Stimulated activated CD8-positive, alpha-beta memory T cell treated with anti-CD3 and anti-CD28 coated beads, Interleukin-7, amount 100 ng/mL, for 4 hours (primary cell): Measurements from ENCODE around the gene ISCA1.

ENCODE experiments used
- DNase-seq, 2 donors: peaks; one replicate each; pipeline ENCODE4 v3.0.0-alpha.2; 2020; ENCODE audit warnings: low read depth in 2 of 2

ISCA1 gene

DNA sequence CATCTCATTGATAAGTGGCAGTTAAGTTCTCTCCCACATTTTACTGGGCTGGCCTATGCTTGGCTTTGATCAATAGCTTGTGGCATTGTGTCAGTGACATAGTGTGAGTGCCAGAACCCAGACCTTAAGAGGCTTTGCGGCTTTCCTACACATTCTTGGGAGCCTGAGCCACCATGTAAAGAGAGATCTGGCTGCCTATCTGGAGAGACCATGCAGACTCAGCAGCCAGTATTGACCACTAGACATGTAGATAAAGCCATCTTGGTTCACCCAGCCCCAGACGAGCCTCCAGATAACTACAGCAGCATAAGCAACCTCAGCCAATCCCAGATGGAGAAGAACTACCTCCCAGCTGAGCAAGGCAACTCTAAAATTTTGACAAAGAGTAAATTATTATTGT is 51.5 kb downstream of the ISCA1 start:
- DNase-seq: no peak

DNA sequence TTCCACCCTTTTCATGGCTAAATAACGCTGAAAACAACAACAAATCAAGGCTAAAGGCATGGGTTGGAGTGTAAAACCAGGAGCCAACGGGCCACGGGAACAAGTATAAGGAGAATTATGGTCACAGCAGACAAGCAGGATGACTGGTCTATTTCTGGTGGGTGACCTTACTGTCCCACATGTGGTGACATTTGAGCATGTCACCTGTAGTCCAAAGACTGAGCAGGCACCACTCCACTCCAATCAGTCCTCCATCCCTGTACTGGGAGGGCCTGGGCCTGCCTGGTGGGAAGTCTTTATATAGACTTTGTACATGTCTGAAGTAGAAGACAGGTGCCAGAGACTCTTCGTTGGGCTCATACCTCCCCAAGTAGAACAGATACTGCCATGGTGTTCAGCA is 59.7 kb downstream of the ISCA1 start:
- DNase-seq: no peak

DNA sequence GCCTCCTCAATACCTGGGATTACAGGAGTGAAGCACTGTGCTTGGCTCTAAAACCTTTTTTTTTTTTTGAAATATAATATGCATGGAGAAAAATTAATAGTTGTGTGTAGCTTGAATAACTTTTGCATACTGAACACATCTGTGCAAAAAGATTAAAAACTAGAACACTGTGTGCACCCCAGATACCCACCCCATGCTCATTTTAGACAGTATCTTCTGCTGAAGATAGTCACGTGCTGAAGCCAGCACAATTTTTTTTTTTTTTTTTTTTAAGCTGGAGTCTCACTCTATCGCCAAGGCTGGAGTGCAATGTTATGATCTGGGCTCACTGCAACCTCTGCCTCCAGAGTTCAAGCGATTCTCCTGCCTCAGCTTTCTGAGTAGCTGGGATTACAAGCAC is 62.7 kb downstream of the ISCA1 start:
- DNase-seq: no peak

DNA sequence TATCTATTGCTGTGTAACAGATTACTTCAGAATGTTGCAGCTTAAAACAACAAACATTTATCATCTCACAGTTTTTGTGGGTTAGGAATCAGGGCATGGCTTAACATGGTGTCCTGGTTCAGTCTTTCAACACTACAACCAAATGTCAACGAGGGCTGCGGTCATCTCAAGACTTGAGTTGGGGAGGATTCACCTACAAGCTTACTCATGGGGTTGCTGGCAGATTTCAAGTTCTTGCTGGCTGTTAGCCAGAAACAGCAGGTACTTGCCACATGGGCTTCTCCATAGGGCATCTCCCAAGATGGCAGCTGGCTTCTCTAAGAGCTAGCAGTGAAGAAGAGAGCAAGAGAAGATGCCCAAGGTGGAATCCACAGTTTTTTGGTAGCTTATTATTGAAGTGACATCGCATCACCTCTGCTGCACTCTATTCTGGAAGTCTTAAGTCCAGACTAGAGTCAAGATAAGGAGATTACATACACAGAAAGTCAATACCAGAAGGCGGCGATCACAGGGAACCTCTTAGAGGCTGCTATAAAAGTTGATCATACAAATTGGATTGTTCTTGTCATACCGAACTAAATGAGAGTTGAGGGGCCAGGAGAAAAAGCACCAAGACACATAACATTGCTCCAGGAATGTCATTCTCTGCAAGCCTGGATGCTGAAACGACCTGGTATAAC is 65.1 kb downstream of the ISCA1 start:
- DNase-seq: no peak
